Lower leg skin (tissue), 3 donors: Measurements from ENCODE around the gene ITSN1.

Source experiments
- CTCF ChIP-seq, 3 donors: fragments of 450-650 bp; IDR thresholded peaks; one replicate each; pipeline ENCODE4 v1.5.1; 2016; ENCODE audit warnings: antibody characterized with exemption in 3 of 3, mild to moderate bottlenecking in 3 of 3, moderate library complexity in 2 of 3
- POLR2A ChIP-seq, 2 donors: fragments of 450-650 bp; IDR thresholded peaks; one replicate each; pipeline ENCODE4 v1.6.1; 2016 to 2017; ENCODE audit warnings: antibody characterized with exemption in 2 of 2, mild to moderate bottlenecking in 1 of 2, moderate library complexity in 1 of 2

GRCh38 chr21:33739701-33740100, 97.4 kb downstream of the ITSN1 start:
- TF ChIP-seq CTCF (IDR thresholded peaks at IDR 0.05) = no peak
- TF ChIP-seq POLR2A (IDR thresholded peaks at IDR 0.05) = no peak
